Measurements from ENCODE around the gene SNX10.

The SNX10 gene

GRCh38 chr7:26332698-26333097 lies 41.0 kb downstream of the SNX10 start:
- no peak for DNase-seq (ENCODE audit: low read depth)
- no peak for TF ChIP-seq CTCF (IDR thresholded peaks at IDR 0.05; ENCODE audit: low read length, missing control alignments)
- H3K4me3 ChIP-seq (replicated peaks; ENCODE audit: low read depth, low read length): no peak overlapping the region

- no peak for DNase-seq (ENCODE audit: low read depth)
- TF ChIP-seq CTCF (IDR thresholded peaks at IDR 0.05; ENCODE audit: low read length, missing control alignments): no peak
- no peak overlapping the region for H3K4me3 ChIP-seq (replicated peaks; ENCODE audit: low read depth, low read length)
Measured at GRCh38 chr7:26334166-26334859, 42.7 kb downstream of the SNX10 start.

DNA sequence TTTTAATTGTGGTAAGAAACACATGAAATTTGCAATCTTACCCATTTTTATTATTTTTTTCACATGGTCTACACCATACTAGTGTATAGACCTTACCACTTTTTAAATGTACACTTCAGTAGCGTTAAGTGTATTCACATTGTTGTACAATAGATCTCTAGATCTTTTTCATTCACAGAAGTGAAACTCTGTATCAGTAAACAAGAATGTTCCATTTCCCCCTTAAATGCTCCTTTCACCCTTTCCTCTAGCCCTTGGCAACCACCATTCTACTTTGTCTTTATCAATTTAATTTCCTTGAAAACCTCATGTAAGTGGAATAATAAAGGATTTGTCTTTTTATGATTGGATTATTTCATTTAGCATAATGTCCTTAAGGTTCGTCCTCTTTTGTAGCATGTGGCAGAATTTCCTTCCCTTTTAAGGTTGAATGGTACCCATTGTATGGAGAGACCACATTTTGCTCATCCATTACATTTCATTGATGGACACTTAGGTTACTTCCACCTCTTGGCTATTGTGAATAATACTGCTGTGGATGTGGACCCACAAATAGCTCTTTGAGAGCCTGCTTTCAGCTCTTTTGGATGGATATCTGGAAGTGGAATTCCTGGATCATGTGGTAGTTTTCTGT lies 45.7 kb downstream of the SNX10 start:
- no peak for TF ChIP-seq CTCF (IDR thresholded peaks at IDR 0.05; ENCODE audit: low read length, missing control alignments)
- no peak overlapping the region for H3K4me3 ChIP-seq (replicated peaks; ENCODE audit: low read depth, low read length)
- no peak for DNase-seq (ENCODE audit: low read depth)

DNA sequence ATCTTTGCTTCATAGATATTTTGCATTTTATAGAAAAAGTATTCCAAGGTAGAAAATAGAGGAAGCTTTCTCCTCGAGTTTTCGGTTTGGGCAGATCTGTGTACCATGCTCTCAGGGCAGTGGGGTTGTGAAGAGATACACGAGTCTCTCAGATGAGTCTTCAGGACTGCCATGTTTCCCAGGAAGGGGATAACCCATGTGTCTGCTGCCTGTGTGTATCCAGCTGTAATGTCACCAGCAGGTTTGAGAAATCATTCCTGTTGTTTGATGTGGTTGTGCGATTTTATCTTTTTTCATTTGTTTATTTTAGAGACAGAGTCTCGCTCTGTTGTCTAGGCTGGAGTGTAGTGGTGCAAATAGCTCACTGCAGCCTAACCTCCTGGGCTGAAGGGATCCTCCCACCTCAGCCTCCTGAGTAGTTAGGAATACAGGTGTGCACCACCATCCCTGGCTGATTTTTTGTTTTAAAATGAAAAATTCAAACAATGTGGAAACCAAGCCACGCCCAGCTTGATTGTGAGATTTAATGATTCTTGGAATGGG lies 48.9 kb downstream of the SNX10 start:
- no peak for DNase-seq (ENCODE audit: low read depth)
- TF ChIP-seq CTCF (IDR thresholded peaks at IDR 0.05; ENCODE audit: low read length, missing control alignments): no peak

GRCh38 chr7:26343320-26343832 lies 51.7 kb downstream of the SNX10 start:
- H3K4me3 ChIP-seq (replicated peaks; ENCODE audit: low read depth, low read length): no peak overlapping the region
- TF ChIP-seq CTCF (IDR thresholded peaks at IDR 0.05; ENCODE audit: low read length, missing control alignments): no peak
- no peak for DNase-seq (ENCODE audit: low read depth)

More for the DNA sequence above, 48.9 kb downstream of the SNX10 start:
- no peak overlapping the region for H3K4me3 ChIP-seq (replicated peaks; ENCODE audit: low read depth, low read length)

GRCh38 chr7:26343837-26344236 lies 52.2 kb downstream of the SNX10 start:
- DNase-seq (ENCODE audit: low read depth): no peak
- no peak overlapping the region for H3K4me3 ChIP-seq (replicated peaks; ENCODE audit: low read depth, low read length)
- TF ChIP-seq CTCF (IDR thresholded peaks at IDR 0.05; ENCODE audit: low read length, missing control alignments): no peak

Data from fibroblast of pulmonary artery (primary cell).